NB4 (cell line): ENCODE results near the gene ABHD12.

ENCODE experiments used
- DNase-seq: peaks from one replicate; pipeline ENCODE4 v3.0.0; 2010; ENCODE audit warnings: low read depth
- H3K4me3 ChIP-seq: one replicate; pipeline ENCODE4 v1.5.1; 2011; ENCODE audit warnings: mild to moderate bottlenecking, low read depth, low read length, moderate library complexity
- CTCF ChIP-seq: IDR thresholded peaks from one replicate; pipeline ENCODE4 v1.5.1; 2012; ENCODE audit warnings: low read depth, low read length
- MAX ChIP-seq: IDR thresholded peaks from 2 replicates; pipeline ENCODE4 v1.6.1; 2011; ENCODE audit warnings: low read depth, low read length
- MYC ChIP-seq: IDR thresholded peaks from 2 replicates; pipeline ENCODE4 v1.6.1; 2011; ENCODE audit warnings: low read depth, low read length
- POLR2A ChIP-seq: IDR thresholded peaks from 2 replicates; pipeline ENCODE4 v1.6.1; 2011; ENCODE audit warnings: mild to moderate bottlenecking; ENCODE audit not compliant: insufficient read length; ENCODE audit errors: extremely low read depth

ABHD12 gene

GRCh38 chr20:25390538-25391528, at the start of gene ABHD12:
Gene ABHD12 (minus strand): TSS chr20:25390835. CDS start chr20:25390703, 132 bp downstream.
- peak within 1 kb of the TSS; percentile 76 for H3K4me3 ChIP-seq
- no peak for TF ChIP-seq CTCF
- TF ChIP-seq MAX: peak; percentile 84
- TF ChIP-seq MYC: peak; percentile 80; the same call in 1 of the 2 replicates
- peak; percentile 87 for TF ChIP-seq POLR2A
- peak; percentile 99 for DNase-seq

GRCh38 chr20:25439328-25439727, 48.7 kb upstream of the ABHD12 start:
- DNase-seq: peak; percentile 54
- H3K4me3 ChIP-seq: no peak overlapping the region
- no peak for TF ChIP-seq MAX
- TF ChIP-seq POLR2A: no peak
- TF ChIP-seq MYC: no peak
- no peak for TF ChIP-seq CTCF

GRCh38 chr20:25437153-25437581, 46.5 kb upstream of the ABHD12 start:
- DNase-seq: no peak
- H3K4me3 ChIP-seq: no peak overlapping the region
- TF ChIP-seq CTCF: no peak
- TF ChIP-seq POLR2A: no peak
- TF ChIP-seq MYC: no peak
- TF ChIP-seq MAX: no peak

- no peak overlapping the region for H3K4me3 ChIP-seq
- no peak for DNase-seq
- TF ChIP-seq MAX (no peak), MYC (no peak), CTCF (no peak), POLR2A (no peak)
Measured at GRCh38 chr20:25424536-25424935, 33.9 kb upstream of the ABHD12 start.

GRCh38 chr20:25422032-25422431, 31.4 kb upstream of the ABHD12 start:
- H3K4me3 ChIP-seq: no peak overlapping the region
- DNase-seq: no peak
- TF ChIP-seq MYC (no peak), CTCF (no peak), MAX (no peak), POLR2A (no peak)
